Breast epithelium (tissue), 3 donors: ENCODE data around the gene EBPL.

Experiments
- POLR2A ChIP-seq: fragments of 450-650 bp; IDR thresholded peaks from one replicate; pipeline ENCODE4 v1.6.1; 2016; ENCODE audit warnings: antibody characterized with exemption, mild to moderate bottlenecking, moderate library complexity
- POLR2AphosphoS5 ChIP-seq, 3 donors: sonication (generic); formaldehyde crosslinking; IDR thresholded peaks; one replicate each; pipeline ENCODE4 v1.6.1; 2017; ENCODE audit warnings: antibody characterized with exemption in 3 of 3
- TF ChIP-seq, protein P1 (sequence below), 3 donors: fragments of 450-650 bp; IDR thresholded peaks; one replicate each; pipeline ENCODE4 v1.5.1; 2016 to 2017; ENCODE audit warnings: antibody characterized with exemption in 3 of 3, mild to moderate bottlenecking in 3 of 3, moderate library complexity in 3 of 3

- TF ChIP-seq, protein P1, sequence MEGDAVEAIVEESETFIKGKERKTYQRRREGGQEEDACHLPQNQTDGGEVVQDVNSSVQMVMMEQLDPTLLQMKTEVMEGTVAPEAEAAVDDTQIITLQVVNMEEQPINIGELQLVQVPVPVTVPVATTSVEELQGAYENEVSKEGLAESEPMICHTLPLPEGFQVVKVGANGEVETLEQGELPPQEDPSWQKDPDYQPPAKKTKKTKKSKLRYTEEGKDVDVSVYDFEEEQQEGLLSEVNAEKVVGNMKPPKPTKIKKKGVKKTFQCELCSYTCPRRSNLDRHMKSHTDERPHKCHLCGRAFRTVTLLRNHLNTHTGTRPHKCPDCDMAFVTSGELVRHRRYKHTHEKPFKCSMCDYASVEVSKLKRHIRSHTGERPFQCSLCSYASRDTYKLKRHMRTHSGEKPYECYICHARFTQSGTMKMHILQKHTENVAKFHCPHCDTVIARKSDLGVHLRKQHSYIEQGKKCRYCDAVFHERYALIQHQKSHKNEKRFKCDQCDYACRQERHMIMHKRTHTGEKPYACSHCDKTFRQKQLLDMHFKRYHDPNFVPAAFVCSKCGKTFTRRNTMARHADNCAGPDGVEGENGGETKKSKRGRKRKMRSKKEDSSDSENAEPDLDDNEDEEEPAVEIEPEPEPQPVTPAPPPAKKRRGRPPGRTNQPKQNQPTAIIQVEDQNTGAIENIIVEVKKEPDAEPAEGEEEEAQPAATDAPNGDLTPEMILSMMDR (IDR thresholded peaks at IDR 0.05), result no peak
- TF ChIP-seq POLR2A, result no peak
- TF ChIP-seq POLR2AphosphoS5 (IDR thresholded peaks at IDR 0.05), result no peak
Measured at GRCh38 chr13:49636705-49637104, 54.6 kb downstream of the EBPL start.
